B cell (primary cell): ENCODE measurements around the gene EPHB3. TPM values are rescaled to one million over a fixed set of nuclear protein-coding genes. Genes with fewer than 3 reads are reported as not detected.
A peak's percentile ranks its signal among the peaks of the same experiment; 100 is the strongest.

Experiments
- ATAC-seq: fragments of 200-7000 bp; cut with Tn5 transposase; one replicate; pipeline ENCODE4 v1.10.0; 2021; ENCODE audit warnings: low read depth, mild to moderate bottlenecking, moderate number of reproducible peaks, moderate library complexity
- CTCF ChIA-PET: fragments of 350-600 bp; sonication (Branson Sonifier 250); formaldehyde crosslinking; loops from one replicate; lab custom pipeline; 2021; ENCODE audit warnings: antibody characterized with exemption, inconsistent platforms; lab: Charles Lee
- POLR2A ChIA-PET: fragments of 350-600 bp; sonication (Branson Sonifier 250); formaldehyde crosslinking; loops from one replicate; lab custom pipeline; 2021; ENCODE audit warnings: antibody characterized with exemption; lab: Charles Lee
- DNase-seq: peaks from one replicate; pipeline ENCODE4 v3.0.0; 2013
- H2AFZ ChIP-seq: 2 replicates; pipeline ENCODE4 v1.6.1; 2012; ENCODE audit warnings: mild to moderate bottlenecking, low read depth, low read length; ENCODE audit not compliant: insufficient read depth, poor library complexity, severe bottlenecking
- H3K27ac ChIP-seq, 2 donors: 1 replicate in 1 of 2; 2 replicates in 1 of 2; pipeline ENCODE4 v1.5.1; 2012 to 2013; ENCODE audit warnings: low read length in 2 of 2, mild to moderate bottlenecking in 2 of 2, moderate library complexity in 1 of 2
- H3K27me3 ChIP-seq, 4 experiments: fragments of 200-600 bp in 1 of 4; sonication (generic) in 1 of 4; replicated peaks in 1 of 4; 1 replicate in 2 of 4; 2 replicates in 2 of 4; pipeline versions ENCODE4 v1.6.1 to v1.7.0; 2013 to 2016; ENCODE audit warnings: low read length in 3 of 4, mild to moderate bottlenecking in 2 of 4, mixed read lengths in 1 of 4, moderate library complexity in 1 of 4; ENCODE audit not compliant: insufficient read depth in 4 of 4, control insufficient read depth in 3 of 4; ENCODE audit errors: control extremely low read depth in 1 of 4
- H3K36me3 ChIP-seq, 2 experiments: replicated peaks in 1 of 2; 1 replicate in 1 of 2; 2 replicates in 1 of 2; pipeline versions ENCODE4 v1.6.1 to v1.7.1; 2013; ENCODE audit warnings: low read length in 1 of 2; ENCODE audit not compliant: insufficient read depth in 2 of 2, control insufficient read depth in 1 of 2; ENCODE audit errors: control extremely low read depth in 1 of 2, extremely low read depth in 1 of 2
- H3K4me1 ChIP-seq, 2 donors: fragments of 200-600 bp in 1 of 2; sonication (generic) in 1 of 2; 1 replicate in 1 of 2; 2 replicates in 1 of 2; pipeline versions ENCODE4 v1.5.1 to v1.6.1; 2013 to 2017; ENCODE audit warnings: low read length in 2 of 2; ENCODE audit not compliant: control insufficient read depth in 2 of 2, insufficient read depth in 2 of 2
- H3K4me2 ChIP-seq: replicated peaks from 2 replicates; pipeline ENCODE3; 2012; ENCODE audit warnings: mild to moderate bottlenecking, low read depth, low read length; ENCODE audit not compliant: poor library complexity, severe bottlenecking
- H3K4me3 ChIP-seq, 5 experiments: fragments of 200-600 bp in 1 of 5; sonication (generic) in 1 of 5; 1 replicate in 3 of 5; 2 replicates in 2 of 5; pipeline versions ENCODE4 v1.5.1 to v1.7.0; 2011 to 2016; ENCODE audit warnings: low read length in 4 of 5, mild to moderate bottlenecking in 4 of 5, low read depth in 2 of 5, control low read depth in 1 of 5, moderate library complexity in 1 of 5; ENCODE audit not compliant: insufficient read depth in 1 of 5; ENCODE audit errors: control extremely low read depth in 1 of 5, extremely low read depth in 1 of 5
- H3K79me2 ChIP-seq: fragments of 200-600 bp; sonication (generic); one replicate; pipeline ENCODE4 v1.6.0; 2016; ENCODE audit warnings: low read length; ENCODE audit not compliant: control insufficient read depth, insufficient read depth
- H3K9ac ChIP-seq: fragments of 200-600 bp; sonication (generic); 2 replicates; pipeline ENCODE4 v1.6.1; 2017; ENCODE audit warnings: mild to moderate bottlenecking, low read length, moderate library complexity
- H3K9me3 ChIP-seq, 3 donors: one replicate each; pipeline versions ENCODE4 v1.6.1 to v1.7.1; 2013; ENCODE audit warnings: low read length in 2 of 3; ENCODE audit not compliant: control insufficient read depth in 2 of 3, insufficient read depth in 1 of 3; ENCODE audit errors: control extremely low read depth in 1 of 3
- H4K20me1 ChIP-seq: 2 replicates; pipeline ENCODE4 v1.6.0; 2012; ENCODE audit warnings: mild to moderate bottlenecking, low read length; ENCODE audit not compliant: insufficient read depth, control insufficient read depth, poor library complexity, severe bottlenecking
- H3K27ac Mint-ChIP-seq: one replicate; pipeline ENCODE4 v1.8.0; 2021; ENCODE audit warnings: mixed read lengths
- H3K27me3 Mint-ChIP-seq: one replicate; pipeline ENCODE4 v1.8.0; 2021; ENCODE audit warnings: mixed read lengths
- H3K4me1 Mint-ChIP-seq: one replicate; pipeline ENCODE4 v1.8.0; 2021; ENCODE audit warnings: mixed read lengths
- H3K4me3 Mint-ChIP-seq: one replicate; pipeline ENCODE4 v1.8.0; 2021; ENCODE audit warnings: mixed read lengths
- H3K9me3 Mint-ChIP-seq: one replicate; pipeline ENCODE4 v1.8.0; 2022; ENCODE audit warnings: mixed read lengths; ENCODE audit not compliant: insufficient read depth
- CTCF ChIP-seq: fragments of 200-600 bp; IDR thresholded peaks from one replicate; pipeline ENCODE4 v1.8.0; 2022; ENCODE audit warnings: antibody characterized with exemption, mild to moderate bottlenecking
- EZH2 ChIP-seq: IDR thresholded peaks from 2 replicates; pipeline ENCODE4 v1.6.1; 2012; ENCODE audit warnings: borderline replicate concordance, low read depth, mild to moderate bottlenecking, moderate library complexity, low read length; ENCODE audit not compliant: insufficient read depth, poor library complexity, severe bottlenecking
- WGBS: methylation state at CpG from one replicate; pipeline ENCODE4 v1.1.5; 2013; ENCODE audit warnings: missing lambda C conversion rate; ENCODE audit not compliant: insufficient coverage; 5-methylcytosine and 5-hydroxymethylcytosine counted together
- intact Hi-C: fragments of 100-400 bp; cut with micrococcal nuclease; formaldehyde crosslinking; loops from one replicate; pipeline ENCODE4 v1.10.0; 2022
- polyA plus RNA-seq: library from polyadenylated mRNA; depleted of rRNA; stranded (reverse); fragments of >200 nt; gene quantifications from 2 replicates; pipeline ENCODE4 v1.2.3, GENCODE V29; 2012
- total RNA-seq, 2 donors: library from RNA; stranded (reverse); fragments of 120-200 nt in 1 of 2; gene quantifications; 1 replicate in 1 of 2; 2 replicates in 1 of 2; pipeline versions ENCODE4 v1.2.3 to v1.2.4, GENCODE V29; 2013 to 2022

EPHB3 gene
- total and polyA plus RNA-seq, 2 donors (not counting 1 experiment from before 2014, with no cell fraction given), result 0.06 to 0.07 TPM

GRCh38 chr3:184599143-184599542, 37.6 kb downstream of the EPHB3 start:
- H3K27me3 ChIP-seq, result peaks cover 0 to 39% (median 24%) of the 10 kb centered on the region in 4 experiments
- intact Hi-C loops, result no loop called here
- peaks cover 23% of the 10 kb centered on the region for H3K4me1 Mint-ChIP-seq
- H3K79me2 ChIP-seq, result no peaks in the 10 kb centered on the region
- DNase-seq (no peak), ATAC-seq (no peak)
- H3K27ac Mint-ChIP-seq, result no peak overlapping the region
- H3K36me3 ChIP-seq, result no peaks in the 10 kb centered on the region
- H3K4me1 ChIP-seq, result peaks cover 20 to 25% of the 10 kb centered on the region in 2 donors
- no peaks in the 10 kb centered on the region for H4K20me1 ChIP-seq
- H3K9me3 Mint-ChIP-seq, result no peaks in the 10 kb centered on the region
- no peaks in the 10 kb centered on the region for H3K9me3 ChIP-seq
- no peak overlapping the region for H3K27ac ChIP-seq
- H3K4me2 ChIP-seq, result no peak overlapping the region
- CTCF ChIA-PET, result no interaction called here
- no peak overlapping the region for H3K4me3 ChIP-seq
- WGBS, result 100% methylated on average over 3 of the region's 3 CpGs
- no peak overlapping the region for H2AFZ ChIP-seq
- POLR2A ChIA-PET, result no interaction called here
- TF ChIP-seq CTCF (no peak), EZH2 (no peak)
- H3K9ac ChIP-seq, result no peak overlapping the region
- H3K27me3 Mint-ChIP-seq, result peaks cover 37% of the 10 kb centered on the region
- H3K4me3 Mint-ChIP-seq, result no peak overlapping the region

- H3K9me3 Mint-ChIP-seq, result no peaks in the 10 kb centered on the region
- H3K27ac Mint-ChIP-seq, result no peak overlapping the region
- H3K79me2 ChIP-seq, result no peaks in the 10 kb centered on the region
- peaks cover 49% of the 10 kb centered on the region for H3K27me3 Mint-ChIP-seq
- DNase-seq, result no peak
- TF ChIP-seq CTCF (no peak), EZH2 (no peak)
- ChIA-PET CTCF (no interaction called here), POLR2A (no interaction called here)
- peaks cover 27% of the 10 kb centered on the region for H3K4me1 Mint-ChIP-seq
- ATAC-seq, result no peak
- H3K27ac ChIP-seq, result no peak overlapping the region
- intact Hi-C loops, result no loop called here
- no peaks in the 10 kb centered on the region for H3K36me3 ChIP-seq
- no peaks in the 10 kb centered on the region for H3K9me3 ChIP-seq
- WGBS, result 77% methylated on average over 6 of the region's 10 CpGs
- H3K27me3 ChIP-seq, result peaks cover 0 to 54% (median 31%) of the 10 kb centered on the region in 4 experiments
- H3K9ac ChIP-seq, result no peak overlapping the region
- H3K4me1 ChIP-seq, result peaks cover 27 to 36% of the 10 kb centered on the region in 2 donors
- H4K20me1 ChIP-seq, result no peaks in the 10 kb centered on the region
- H3K4me2 ChIP-seq, result peak overlapping the region; percentile 60
- no peak overlapping the region for H3K4me3 ChIP-seq
- no peak overlapping the region for H3K4me3 Mint-ChIP-seq
- H2AFZ ChIP-seq, result no peak overlapping the region
These were observed 39.2 kb downstream of the EPHB3 start for GRCh38 chr3:184600685-184601377.
